ENCODE results near the gene MBTPS1. TPM values are rescaled to one million over a fixed set of nuclear protein-coding genes. Genes with fewer than 3 reads are reported as not detected.

MBTPS1 gene
- polyA plus RNA-seq (2013, experiment 1 of 2) = 47.5 TPM
- polyA plus RNA-seq (2013, experiment 2 of 2) = 46.5 TPM

DNA sequence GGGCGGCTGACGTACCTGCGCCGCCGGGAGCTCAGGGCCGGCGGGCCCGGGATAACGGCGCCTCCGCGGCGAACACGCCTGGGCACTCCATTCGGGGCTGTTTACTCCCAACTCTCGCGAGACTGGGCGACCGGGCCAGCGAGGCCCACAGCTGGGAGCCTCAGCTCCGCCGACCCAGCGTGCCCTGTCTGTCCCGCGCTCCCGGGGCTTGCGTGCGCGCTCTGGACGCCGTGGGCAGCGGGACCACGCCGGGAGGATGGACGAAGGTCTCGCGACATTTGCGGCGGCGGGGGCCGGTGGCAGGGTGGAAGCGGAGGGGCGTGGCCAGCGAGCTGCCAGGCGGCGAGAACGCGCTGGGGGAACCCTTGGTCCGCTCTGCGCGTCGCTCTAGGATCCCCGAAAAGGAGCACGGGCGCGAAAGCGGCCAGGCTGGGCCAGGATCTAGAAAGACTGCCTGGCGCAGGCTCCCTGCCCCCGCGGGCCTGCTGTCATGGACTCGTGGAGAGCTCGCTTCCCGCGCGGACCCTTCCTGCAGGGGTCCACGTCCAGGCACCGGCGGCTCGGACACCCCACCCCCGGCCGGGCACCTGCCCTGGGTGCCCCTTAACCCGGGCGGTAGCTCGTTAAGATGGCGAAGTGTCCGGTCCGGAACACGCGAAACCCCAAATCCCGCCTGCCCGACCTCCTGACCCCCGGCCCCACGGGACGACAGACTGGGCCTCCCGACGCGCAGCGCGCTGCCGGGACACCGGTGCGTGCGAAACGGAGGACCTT is at the start of gene MBTPS1:
MBTPS1 (minus strand) TSS at position 223 of the 774 bp plus-strand sequence. CDS start 15,159 bp downstream, outside the sequence.
- no peaks in the 10 kb centered on the region for H3K36me3 ChIP-seq (ENCODE audit: control insufficient read depth, insufficient read depth, low read length)
- H3K4me3 ChIP-seq (ENCODE audit: low read length) = peak within 1 kb of the TSS; percentile 96
- peak within 1 kb of the TSS; percentile 67 for H3K4me2 ChIP-seq (ENCODE audit: low read length)
- H2BK120ac ChIP-seq (ENCODE audit: low read depth, low read length) = no peak within 1 kb of the TSS
- H3K27me3 ChIP-seq (ENCODE audit: insufficient read depth, low read length, poor library complexity) = no peaks in the 10 kb centered on the region
- H3K23ac ChIP-seq (ENCODE audit: low read length) = no peak within 1 kb of the TSS
- peak within 1 kb of the TSS; percentile 96 for H3K9ac ChIP-seq (ENCODE audit: low read length)
- no peak within 1 kb of the TSS for H2BK15ac ChIP-seq (replicated peaks; ENCODE audit: low read depth)
- WGBS (ENCODE audit: extremely low coverage, insufficient coverage, low lambda C conversion rate) = no CpG with 5 or more reads among the region's 94 CpGs
- peaks cover 2% of the 10 kb centered on the region for H3K4me1 ChIP-seq (ENCODE audit: control insufficient read depth, low read depth, low read length)
- H3K79me2 ChIP-seq (ENCODE audit: control insufficient read depth, insufficient read depth, low read length) = peaks cover 23% of the 10 kb centered on the region
- peak within 1 kb of the TSS; percentile 97 for H3K56ac ChIP-seq (ENCODE audit: low read length)
- H4K8ac ChIP-seq (ENCODE audit: low read depth, low read length) = peak within 1 kb of the TSS; percentile 95
- peak within 1 kb of the TSS; percentile 96 for H3K18ac ChIP-seq (ENCODE audit: low read length)
- no peaks in the 10 kb centered on the region for H3K79me1 ChIP-seq (ENCODE audit: low read length)
- H2AK5ac ChIP-seq (ENCODE audit: low read length) = no peak within 1 kb of the TSS
- H3K27ac ChIP-seq (ENCODE audit: low read depth, low read length) = peak within 1 kb of the TSS; percentile 83
- H4K5ac ChIP-seq (ENCODE audit: low read length) = no peak within 1 kb of the TSS
- no peak within 1 kb of the TSS for H2BK5ac ChIP-seq (ENCODE audit: low read length)
- peak within 1 kb of the TSS; percentile 82 for H3K4ac ChIP-seq (ENCODE audit: low read depth, low read length)
- peak; percentile 99 for DNase-seq

DNA sequence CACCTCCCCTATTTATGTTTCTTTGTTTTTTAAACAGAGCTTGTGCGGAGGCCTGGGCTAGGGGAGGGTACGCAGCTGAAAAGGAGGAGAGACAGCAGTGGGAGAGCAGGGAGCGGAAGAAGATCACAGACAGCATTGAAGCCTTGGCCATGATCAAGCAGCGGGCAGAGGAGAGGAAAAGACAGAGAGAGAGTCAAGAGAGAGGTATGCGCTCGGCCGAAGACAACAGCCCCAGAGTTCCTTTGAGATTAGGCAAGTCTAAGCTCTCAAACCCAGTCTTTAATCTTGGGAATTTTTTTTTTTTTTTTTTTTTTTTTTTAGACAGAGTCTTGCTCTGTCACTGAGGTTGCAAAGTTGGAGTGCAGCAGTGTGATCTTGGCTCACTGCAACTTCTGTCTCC is 49.0 kb upstream of the MBTPS1 start:
- WGBS (ENCODE audit: extremely low coverage, insufficient coverage, low lambda C conversion rate) = no CpG with 5 or more reads among the region's 7 CpGs
- Histone ChIP-seq H3K9ac (ENCODE audit: low read length) (no peak overlapping the region), H2AK5ac (ENCODE audit: low read length) (no peak overlapping the region), H3K27ac (ENCODE audit: low read depth, low read length) (no peak overlapping the region), H2BK120ac (ENCODE audit: low read depth, low read length) (no peak overlapping the region), H4K5ac (ENCODE audit: low read length) (no peak overlapping the region), H2BK15ac (replicated peaks; ENCODE audit: low read depth) (no peak overlapping the region), H3K23ac (ENCODE audit: low read length) (no peak overlapping the region), H2BK5ac (ENCODE audit: low read length) (no peak overlapping the region), H3K4me1 (ENCODE audit: control insufficient read depth, low read depth, low read length) (no peaks in the 10 kb centered on the region), H4K8ac (ENCODE audit: low read depth, low read length) (no peak overlapping the region), H3K79me2 (ENCODE audit: control insufficient read depth, insufficient read depth, low read length) (no peaks in the 10 kb centered on the region), H3K4me3 (ENCODE audit: low read length) (no peak overlapping the region), H3K4ac (ENCODE audit: low read depth, low read length) (no peak overlapping the region), H3K36me3 (ENCODE audit: control insufficient read depth, insufficient read depth, low read length) (no peaks in the 10 kb centered on the region), H3K4me2 (ENCODE audit: low read length) (no peak overlapping the region), H3K79me1 (ENCODE audit: low read length) (no peaks in the 10 kb centered on the region), H3K56ac (ENCODE audit: low read length) (no peak overlapping the region), H3K27me3 (ENCODE audit: insufficient read depth, low read length, poor library complexity) (no peaks in the 10 kb centered on the region), H3K18ac (ENCODE audit: low read length) (no peak overlapping the region)
- no peak for DNase-seq

DNA sequence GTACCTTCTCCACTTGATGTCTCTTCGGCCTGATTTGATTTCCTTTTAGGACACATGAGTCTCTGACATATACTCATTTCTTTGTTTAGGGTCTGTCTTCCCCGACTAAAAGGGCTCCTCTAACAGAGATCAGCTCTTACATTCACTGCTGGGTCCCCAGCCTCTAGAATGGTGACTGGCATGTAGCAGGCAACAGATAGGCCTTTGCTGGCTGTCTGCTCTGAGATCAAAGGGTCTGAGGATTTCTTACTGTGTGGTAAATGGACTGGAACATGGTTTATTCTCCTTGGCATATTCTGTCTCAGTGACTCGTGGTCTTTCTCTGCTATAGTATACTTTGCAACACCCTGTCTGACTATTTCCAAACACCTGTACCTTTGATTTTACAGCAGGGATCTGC is 45.1 kb upstream of the MBTPS1 start:
- Histone ChIP-seq H3K4me2 (ENCODE audit: low read length) (no peak overlapping the region), H3K4me3 (ENCODE audit: low read length) (no peak overlapping the region), H3K9ac (ENCODE audit: low read length) (no peak overlapping the region), H3K36me3 (ENCODE audit: control insufficient read depth, insufficient read depth, low read length) (no peaks in the 10 kb centered on the region), H3K27ac (ENCODE audit: low read depth, low read length) (no peak overlapping the region), H2BK15ac (replicated peaks; ENCODE audit: low read depth) (no peak overlapping the region), H3K18ac (ENCODE audit: low read length) (no peak overlapping the region), H2AK5ac (ENCODE audit: low read length) (no peak overlapping the region), H3K23ac (ENCODE audit: low read length) (no peak overlapping the region), H2BK5ac (ENCODE audit: low read length) (no peak overlapping the region), H3K56ac (ENCODE audit: low read length) (no peak overlapping the region), H3K4me1 (ENCODE audit: control insufficient read depth, low read depth, low read length) (no peaks in the 10 kb centered on the region), H4K8ac (ENCODE audit: low read depth, low read length) (no peak overlapping the region), H3K79me2 (ENCODE audit: control insufficient read depth, insufficient read depth, low read length) (no peaks in the 10 kb centered on the region), H3K27me3 (ENCODE audit: insufficient read depth, low read length, poor library complexity) (no peaks in the 10 kb centered on the region), H3K4ac (ENCODE audit: low read depth, low read length) (no peak overlapping the region), H3K79me1 (ENCODE audit: low read length) (no peaks in the 10 kb centered on the region), H4K5ac (ENCODE audit: low read length) (no peak overlapping the region), H2BK120ac (ENCODE audit: low read depth, low read length) (no peak overlapping the region)
- WGBS (ENCODE audit: extremely low coverage, insufficient coverage, low lambda C conversion rate) = no CpG with 5 or more reads among the region's 3 CpGs
- DNase-seq = no peak

DNA sequence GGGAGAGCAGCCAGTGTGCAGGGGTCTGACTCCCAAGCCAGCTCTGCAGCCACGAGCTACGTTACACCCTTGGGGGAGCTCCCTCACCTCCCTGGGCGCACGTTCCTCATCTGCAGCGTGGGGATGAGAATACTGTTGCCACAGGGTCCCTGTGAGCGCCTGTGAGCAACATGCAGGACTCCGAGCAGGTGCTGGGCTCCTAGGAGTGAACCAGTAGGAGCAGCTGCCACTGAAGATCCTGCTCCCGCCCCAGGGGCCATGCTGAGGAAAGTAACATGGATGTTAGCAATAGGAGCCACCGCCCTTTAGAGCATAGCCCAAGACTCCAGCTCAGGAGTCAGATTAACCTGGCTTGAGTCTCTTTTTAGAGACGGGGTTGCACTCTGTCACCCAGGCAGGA is 44.3 kb upstream of the MBTPS1 start:
- Histone ChIP-seq H3K27ac (ENCODE audit: low read depth, low read length) (no peak overlapping the region), H3K79me1 (ENCODE audit: low read length) (no peaks in the 10 kb centered on the region), H2BK120ac (ENCODE audit: low read depth, low read length) (no peak overlapping the region), H3K56ac (ENCODE audit: low read length) (no peak overlapping the region), H2BK5ac (ENCODE audit: low read length) (no peak overlapping the region), H3K23ac (ENCODE audit: low read length) (no peak overlapping the region), H3K4ac (ENCODE audit: low read depth, low read length) (no peak overlapping the region), H3K27me3 (ENCODE audit: insufficient read depth, low read length, poor library complexity) (no peaks in the 10 kb centered on the region), H3K9ac (ENCODE audit: low read length) (no peak overlapping the region), H3K18ac (ENCODE audit: low read length) (no peak overlapping the region), H3K4me1 (ENCODE audit: control insufficient read depth, low read depth, low read length) (no peaks in the 10 kb centered on the region), H3K36me3 (ENCODE audit: control insufficient read depth, insufficient read depth, low read length) (no peaks in the 10 kb centered on the region), H2BK15ac (replicated peaks; ENCODE audit: low read depth) (no peak overlapping the region), H2AK5ac (ENCODE audit: low read length) (no peak overlapping the region), H3K4me2 (ENCODE audit: low read length) (no peak overlapping the region), H3K79me2 (ENCODE audit: control insufficient read depth, insufficient read depth, low read length) (no peaks in the 10 kb centered on the region), H4K5ac (ENCODE audit: low read length) (no peak overlapping the region), H4K8ac (ENCODE audit: low read depth, low read length) (no peak overlapping the region), H3K4me3 (ENCODE audit: low read length) (no peak overlapping the region)
- DNase-seq = no peak
- no CpG with 5 or more reads among the region's 10 CpGs for WGBS (ENCODE audit: extremely low coverage, insufficient coverage, low lambda C conversion rate)

DNA sequence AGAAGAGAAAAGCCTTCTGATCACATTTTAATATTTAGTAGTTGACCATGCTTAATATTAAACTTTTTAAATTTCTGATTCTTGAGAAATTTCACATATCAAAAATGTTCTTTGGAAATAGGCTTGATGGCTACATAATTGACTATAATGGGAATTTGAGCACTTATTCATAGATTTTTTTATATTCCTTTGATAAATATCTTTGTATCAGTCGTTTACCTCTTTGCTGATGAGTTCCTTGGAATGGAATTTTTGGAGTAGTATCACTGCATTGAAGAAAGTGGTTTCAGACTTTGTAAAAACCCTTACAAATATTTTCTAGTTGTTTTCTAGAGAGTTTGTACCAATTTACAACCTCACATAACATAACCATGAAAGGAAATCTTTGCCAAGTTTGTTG is 43.1 kb upstream of the MBTPS1 start:
- H3K4me3 ChIP-seq (ENCODE audit: low read length) = no peak overlapping the region
- no peak overlapping the region for H3K56ac ChIP-seq (ENCODE audit: low read length)
- H3K4me1 ChIP-seq (ENCODE audit: control insufficient read depth, low read depth, low read length) = no peaks in the 10 kb centered on the region
- H4K8ac ChIP-seq (ENCODE audit: low read depth, low read length) = no peak overlapping the region
- no peak for DNase-seq
- no peak overlapping the region for H3K4me2 ChIP-seq (ENCODE audit: low read length)
- H3K9ac ChIP-seq (ENCODE audit: low read length) = no peak overlapping the region
- H3K27ac ChIP-seq (ENCODE audit: low read depth, low read length) = no peak overlapping the region
- WGBS (ENCODE audit: extremely low coverage, insufficient coverage, low lambda C conversion rate) = no CpG with 5 or more reads among the region's 1 CpG
- no peak overlapping the region for H2BK5ac ChIP-seq (ENCODE audit: low read length)
- H3K79me2 ChIP-seq (ENCODE audit: control insufficient read depth, insufficient read depth, low read length) = no peaks in the 10 kb centered on the region
- no peak overlapping the region for H3K18ac ChIP-seq (ENCODE audit: low read length)
- no peaks in the 10 kb centered on the region for H3K27me3 ChIP-seq (ENCODE audit: insufficient read depth, low read length, poor library complexity)
- H2AK5ac ChIP-seq (ENCODE audit: low read length) = no peak overlapping the region
- no peak overlapping the region for H2BK120ac ChIP-seq (ENCODE audit: low read depth, low read length)
- H2BK15ac ChIP-seq (replicated peaks; ENCODE audit: low read depth) = no peak overlapping the region
- no peak overlapping the region for H4K5ac ChIP-seq (ENCODE audit: low read length)
- no peaks in the 10 kb centered on the region for H3K79me1 ChIP-seq (ENCODE audit: low read length)
- no peak overlapping the region for H3K4ac ChIP-seq (ENCODE audit: low read depth, low read length)
- H3K36me3 ChIP-seq (ENCODE audit: control insufficient read depth, insufficient read depth, low read length) = no peaks in the 10 kb centered on the region
- H3K23ac ChIP-seq (ENCODE audit: low read length) = no peak overlapping the region

DNA sequence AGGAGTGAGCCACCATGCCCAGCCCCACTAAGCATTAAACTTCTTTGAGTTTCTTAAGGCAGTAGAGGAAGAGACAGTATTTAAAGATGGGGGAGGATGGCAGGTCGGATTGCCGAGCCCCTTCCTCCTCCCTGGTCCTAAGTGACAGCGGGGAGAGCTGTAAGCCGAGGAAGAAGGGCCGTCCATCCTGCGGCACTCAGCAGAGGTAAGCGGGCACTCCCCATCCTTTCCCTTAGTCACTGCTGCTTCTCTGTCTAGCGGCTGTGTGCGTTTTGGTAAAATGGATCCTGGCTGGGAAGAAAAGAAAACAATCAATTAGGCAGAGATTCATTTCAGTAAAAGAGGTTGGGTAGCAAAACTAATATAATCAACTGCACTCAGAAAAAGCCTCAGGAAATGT is 42.3 kb upstream of the MBTPS1 start:
- H4K5ac ChIP-seq (ENCODE audit: low read length) = no peak overlapping the region
- no peaks in the 10 kb centered on the region for H3K27me3 ChIP-seq (ENCODE audit: insufficient read depth, low read length, poor library complexity)
- no peak overlapping the region for H2BK120ac ChIP-seq (ENCODE audit: low read depth, low read length)
- H3K4me3 ChIP-seq (ENCODE audit: low read length) = no peak overlapping the region
- no peaks in the 10 kb centered on the region for H3K79me1 ChIP-seq (ENCODE audit: low read length)
- no peaks in the 10 kb centered on the region for H3K36me3 ChIP-seq (ENCODE audit: control insufficient read depth, insufficient read depth, low read length)
- H2AK5ac ChIP-seq (ENCODE audit: low read length) = no peak overlapping the region
- no peak overlapping the region for H2BK5ac ChIP-seq (ENCODE audit: low read length)
- H3K18ac ChIP-seq (ENCODE audit: low read length) = no peak overlapping the region
- H3K4me2 ChIP-seq (ENCODE audit: low read length) = no peak overlapping the region
- H3K56ac ChIP-seq (ENCODE audit: low read length) = no peak overlapping the region
- no CpG with 5 or more reads among the region's 9 CpGs for WGBS (ENCODE audit: extremely low coverage, insufficient coverage, low lambda C conversion rate)
- DNase-seq = no peak
- no peaks in the 10 kb centered on the region for H3K79me2 ChIP-seq (ENCODE audit: control insufficient read depth, insufficient read depth, low read length)
- H3K23ac ChIP-seq (ENCODE audit: low read length) = no peak overlapping the region
- no peak overlapping the region for H3K27ac ChIP-seq (ENCODE audit: low read depth, low read length)
- H3K9ac ChIP-seq (ENCODE audit: low read length) = no peak overlapping the region
- no peaks in the 10 kb centered on the region for H3K4me1 ChIP-seq (ENCODE audit: control insufficient read depth, low read depth, low read length)
- no peak overlapping the region for H3K4ac ChIP-seq (ENCODE audit: low read depth, low read length)
- H4K8ac ChIP-seq (ENCODE audit: low read depth, low read length) = no peak overlapping the region
- H2BK15ac ChIP-seq (replicated peaks; ENCODE audit: low read depth) = no peak overlapping the region

Measured in mesendoderm (in vitro differentiated cells).